Naive B cell (primary cell): ENCODE results near the gene CDKN1C. TPM values are rescaled to one million over a fixed set of nuclear protein-coding genes. Genes with fewer than 3 reads are reported as not detected.

Experiments used
- ATAC-seq, 2 donors: fragments of 150-1000 bp; cut with Tn5 transposase; 2 replicates each; pipeline ENCODE4 v1.10.0; 2021; ENCODE audit warnings: low read depth in 2 of 2, mild to moderate bottlenecking in 2 of 2, moderate library complexity in 2 of 2
- DNase-seq: peaks from one replicate; pipeline ENCODE4 v3.0.0; 2022
- H3K27ac Mint-ChIP-seq, 6 donors: one replicate each; pipeline ENCODE4 v1.8.0; 2020 to 2022; ENCODE audit warnings: mild to moderate bottlenecking in 6 of 6, mixed read lengths in 6 of 6, moderate library complexity in 5 of 6, inconsistent platforms in 2 of 6
- H3K27me3 Mint-ChIP-seq, 3 donors: one replicate each; pipeline ENCODE4 v1.8.0; 2021 to 2022; ENCODE audit warnings: mixed read lengths in 3 of 3, mild to moderate bottlenecking in 1 of 3
- H3K36me3 Mint-ChIP-seq, 2 donors: one replicate each; pipeline ENCODE4 v1.8.0; 2020 to 2022; ENCODE audit warnings: mixed read lengths in 2 of 2, inconsistent platforms in 1 of 2, mild to moderate bottlenecking in 1 of 2
- H3K4me1 Mint-ChIP-seq, 3 donors: one replicate each; pipeline ENCODE4 v1.8.0; 2020 to 2022; ENCODE audit warnings: mixed read lengths in 3 of 3, inconsistent platforms in 1 of 3, mild to moderate bottlenecking in 1 of 3, moderate library complexity in 1 of 3
- H3K4me3 Mint-ChIP-seq, 8 donors: one replicate each; pipeline ENCODE4 v1.8.0; 2020 to 2022; ENCODE audit warnings: mild to moderate bottlenecking in 8 of 8, mixed read lengths in 8 of 8, moderate library complexity in 8 of 8, inconsistent platforms in 2 of 8
- H3K9me3 Mint-ChIP-seq, 7 donors: one replicate each; pipeline ENCODE4 v1.8.0; 2020 to 2022; ENCODE audit warnings: mixed read lengths in 7 of 7, mild to moderate bottlenecking in 5 of 7, inconsistent platforms in 2 of 7, moderate library complexity in 1 of 7
- polyA plus RNA-seq, 6 donors: library from polyadenylated mRNA; unstranded; fragments of 300-500 nt; fragmentation: Illumina TruSeq; gene quantifications; one replicate each; pipeline ENCODE4 v1.2.3, GENCODE V29; 2021; ENCODE audit warnings: low read depth in 6 of 6

Gene CDKN1C
- polyA plus RNA-seq, 6 donors from 2014 or later: 0.25 TPM; not detected in 5

GRCh38 chr11:2860636-2861035 lies 24.9 kb downstream of the CDKN1C start:
- ATAC-seq (peak in 1 of 2 donors; percentile 46), DNase-seq (no peak)
- Mint-ChIP-seq H3K4me1 (peaks cover 0 to 3% (median 0%) of the 10 kb centered on the region in 3 donors), H3K9me3 (peaks cover 0 to 1% (median 0%) of the 10 kb centered on the region in 7 donors), H3K27ac (no peak overlapping the region), H3K4me3 (no peak overlapping the region), H3K27me3 (peaks cover 22 to 49% (median 47%) of the 10 kb centered on the region in 3 donors), H3K36me3 (no peaks in the 10 kb centered on the region)

GRCh38 chr11:2859699-2860037 lies 25.9 kb downstream of the CDKN1C start:
- DNase-seq (no peak), ATAC-seq (no peak)
- Mint-ChIP-seq H3K36me3 (no peaks in the 10 kb centered on the region), H3K27me3 (peaks cover 16 to 43% (median 41%) of the 10 kb centered on the region in 3 donors), H3K9me3 (peaks cover 0 to 1% (median 0%) of the 10 kb centered on the region in 7 donors), H3K4me1 (peaks cover 0 to 3% (median 0%) of the 10 kb centered on the region in 3 donors), H3K27ac (no peak overlapping the region), H3K4me3 (no peak overlapping the region)

- H3K27me3 Mint-ChIP-seq: peaks cover 13 to 41% (median 38%) of the 10 kb centered on the region in 3 donors
- no peak for DNase-seq
- ATAC-seq: no peak
- H3K36me3 Mint-ChIP-seq: peaks cover 0 to 4% of the 10 kb centered on the region in 2 donors
- H3K4me3 Mint-ChIP-seq: no peak overlapping the region
- H3K9me3 Mint-ChIP-seq: peaks cover 0 to 4% (median 0%) of the 10 kb centered on the region in 7 donors
- H3K4me1 Mint-ChIP-seq: peaks cover 0 to under 1% (median 0%) of the 10 kb centered on the region in 3 donors
- H3K27ac Mint-ChIP-seq: no peak overlapping the region
Observed at GRCh38 chr11:2858995-2859698, 26.4 kb downstream of the CDKN1C start.

GRCh38 chr11:2857918-2858317 lies 27.7 kb downstream of the CDKN1C start:
- Mint-ChIP-seq H3K4me1 (no peaks in the 10 kb centered on the region), H3K27me3 (peaks cover 9 to 36% (median 25%) of the 10 kb centered on the region in 3 donors), H3K9me3 (peaks cover 0 to 6% (median 0%) of the 10 kb centered on the region in 7 donors), H3K27ac (no peak overlapping the region), H3K4me3 (no peak overlapping the region), H3K36me3 (peaks cover 0 to 8% of the 10 kb centered on the region in 2 donors)
- DNase-seq (no peak), ATAC-seq (no peak)

GRCh38 chr11:2857276-2857675 lies 28.3 kb downstream of the CDKN1C start:
- DNase-seq (no peak), ATAC-seq (no peak)
- Mint-ChIP-seq H3K4me1 (no peaks in the 10 kb centered on the region), H3K27ac (no peak overlapping the region), H3K9me3 (peaks cover 0 to 6% (median 0%) of the 10 kb centered on the region in 7 donors), H3K36me3 (peaks cover 0 to 8% of the 10 kb centered on the region in 2 donors), H3K27me3 (peaks cover 9 to 36% (median 25%) of the 10 kb centered on the region in 3 donors), H3K4me3 (no peak overlapping the region)

- ATAC-seq: no peak
- peaks cover 0 to 17% (median 7%) of the 10 kb centered on the region in 3 donors for H3K27me3 Mint-ChIP-seq
- H3K9me3 Mint-ChIP-seq: peaks cover 0 to 6% (median 0%) of the 10 kb centered on the region in 7 donors
Observed at GRCh38 chr11:2855162-2855561, 30.4 kb downstream of the CDKN1C start.

GRCh38 chr11:2853997-2854560 lies 31.5 kb downstream of the CDKN1C start:
- peaks cover 0 to 8% of the 10 kb centered on the region in 2 donors for H3K36me3 Mint-ChIP-seq
- H3K27me3 Mint-ChIP-seq: peaks cover 0 to 10% (median 0%) of the 10 kb centered on the region in 3 donors
- no peaks in the 10 kb centered on the region for H3K4me1 Mint-ChIP-seq
- no peak overlapping the region for H3K27ac Mint-ChIP-seq
- DNase-seq (no peak), ATAC-seq (no peak)
- H3K9me3 Mint-ChIP-seq: peaks cover 0 to 6% (median 0%) of the 10 kb centered on the region in 7 donors
- H3K4me3 Mint-ChIP-seq: no peak overlapping the region

More at GRCh38 chr11:2855162-2855561, 30.4 kb downstream of the CDKN1C start:
- Mint-ChIP-seq H3K4me3 (no peak overlapping the region), H3K4me1 (no peaks in the 10 kb centered on the region), H3K36me3 (peaks cover 0 to 8% of the 10 kb centered on the region in 2 donors), H3K27ac (no peak overlapping the region)
- no peak for DNase-seq

GRCh38 chr11:2853401-2853800 lies 32.2 kb downstream of the CDKN1C start:
- H3K4me1 Mint-ChIP-seq: no peaks in the 10 kb centered on the region
- peaks cover 0 to 6% (median 0%) of the 10 kb centered on the region in 7 donors for H3K9me3 Mint-ChIP-seq
- peaks cover 0 to 10% (median 0%) of the 10 kb centered on the region in 3 donors for H3K27me3 Mint-ChIP-seq
- DNase-seq: no peak
- H3K36me3 Mint-ChIP-seq: peaks cover 0 to 8% of the 10 kb centered on the region in 2 donors
- peak overlapping the region in 1 of 8 donors; percentile 37 for H3K4me3 Mint-ChIP-seq
- ATAC-seq: no peak
- H3K27ac Mint-ChIP-seq: no peak overlapping the region

GRCh38 chr11:2849994-2850770 lies 35.4 kb downstream of the CDKN1C start:
- ATAC-seq (no peak), DNase-seq (no peak)
- Mint-ChIP-seq H3K4me3 (no peak overlapping the region), H3K9me3 (peaks cover 0 to 6% (median 0%) of the 10 kb centered on the region in 7 donors), H3K36me3 (peaks cover 0 to 8% of the 10 kb centered on the region in 2 donors), H3K27me3 (peaks cover 0 to 10% (median 0%) of the 10 kb centered on the region in 3 donors), H3K4me1 (peaks cover 0 to 7% (median 0%) of the 10 kb centered on the region in 3 donors), H3K27ac (no peak overlapping the region)

- Mint-ChIP-seq H3K27me3 (no peaks in the 10 kb centered on the region), H3K36me3 (no peaks in the 10 kb centered on the region), H3K4me3 (no peak overlapping the region), H3K4me1 (peaks cover 0 to 7% (median 0%) of the 10 kb centered on the region in 3 donors), H3K27ac (no peak overlapping the region), H3K9me3 (no peaks in the 10 kb centered on the region)
- DNase-seq (no peak), ATAC-seq (no peak)
Observed at GRCh38 chr11:2848497-2848896, 37.1 kb downstream of the CDKN1C start.

- no peaks in the 10 kb centered on the region for H3K9me3 Mint-ChIP-seq
- H3K4me1 Mint-ChIP-seq: peaks cover 0 to 7% (median 0%) of the 10 kb centered on the region in 3 donors
- no peaks in the 10 kb centered on the region for H3K27me3 Mint-ChIP-seq
- DNase-seq: no peak
- no peak overlapping the region for H3K4me3 Mint-ChIP-seq
- no peaks in the 10 kb centered on the region for H3K36me3 Mint-ChIP-seq
- no peak for ATAC-seq
- no peak overlapping the region for H3K27ac Mint-ChIP-seq
Observed at GRCh38 chr11:2847561-2847960, 38.0 kb downstream of the CDKN1C start.

- H3K27ac Mint-ChIP-seq: no peak overlapping the region
- no peak for DNase-seq
- no peaks in the 10 kb centered on the region for H3K9me3 Mint-ChIP-seq
- H3K4me3 Mint-ChIP-seq: peak overlapping the region in 1 of 8 donors; percentile 84
- H3K4me1 Mint-ChIP-seq: peaks cover 0 to 7% (median 0%) of the 10 kb centered on the region in 3 donors
- ATAC-seq: no peak
- H3K27me3 Mint-ChIP-seq: no peaks in the 10 kb centered on the region
- H3K36me3 Mint-ChIP-seq: no peaks in the 10 kb centered on the region
Observed at GRCh38 chr11:2846470-2846869, 39.1 kb downstream of the CDKN1C start.

- ATAC-seq (no peak), DNase-seq (no peak)
- Mint-ChIP-seq H3K27me3 (no peaks in the 10 kb centered on the region), H3K4me1 (peaks cover 0 to 7% (median 0%) of the 10 kb centered on the region in 3 donors), H3K9me3 (no peaks in the 10 kb centered on the region), H3K4me3 (no peak overlapping the region), H3K36me3 (no peaks in the 10 kb centered on the region), H3K27ac (no peak overlapping the region)
Observed at GRCh38 chr11:2846056-2846455, 39.5 kb downstream of the CDKN1C start.
